BLaER1 treated with 17β-estradiol and CSF1 and Interleukin-3, amounts not matched to agents 10 nM and 100 nM (cell line): ENCODE measurements around the gene PEX10.

Experiments used
- H3K27ac ChIP-seq, 11 experiments: shearing (Covaris generic); formaldehyde crosslinking; 2 replicates each; pipeline ENCODE4 v1.8.1; 2022
- H3K27me3 ChIP-seq, 11 experiments: shearing (Covaris generic); formaldehyde crosslinking; 2 replicates each; pipeline ENCODE4 v1.8.1; 2022
- H3K36me3 ChIP-seq, 11 experiments: shearing (Covaris generic); formaldehyde crosslinking; 2 replicates each; pipeline ENCODE4 v1.8.1; 2022
- H3K4me1 ChIP-seq, 10 experiments: shearing (Covaris generic); formaldehyde crosslinking; 2 replicates each; pipeline ENCODE4 v1.8.1; 2022
- H3K4me2 ChIP-seq, 11 experiments: shearing (Covaris generic); formaldehyde crosslinking; 2 replicates each; pipeline ENCODE4 v1.8.1; 2022
- H3K4me3 ChIP-seq, 10 experiments: shearing (Covaris generic); formaldehyde crosslinking; 2 replicates each; pipeline ENCODE4 v1.8.1; 2022
- H3K9ac ChIP-seq, 11 experiments: shearing (Covaris generic); formaldehyde crosslinking; 2 replicates each; pipeline ENCODE4 v1.8.1; 2022
- H3K9me3 ChIP-seq, 11 experiments: shearing (Covaris generic); formaldehyde crosslinking; replicated peaks in 1 of 11; 2 replicates each; pipeline ENCODE4 v1.8.1; 2022
- H4K20me1 ChIP-seq, 11 experiments: shearing (Covaris generic); formaldehyde crosslinking; 2 replicates each; pipeline ENCODE4 v1.8.1; 2022
- Cebpa-rat ChIP-seq, 11 experiments: shearing (Covaris generic); IDR thresholded peaks; 2 replicates each; pipeline ENCODE4 v1.8.1; 2022

PEX10 gene

GRCh38 chr1:2363847-2364513 is 48.4 kb downstream of the PEX10 start:
- Histone ChIP-seq H4K20me1 (no peaks in the 10 kb centered on the region), H3K4me3 (no peak overlapping the region)

DNA sequence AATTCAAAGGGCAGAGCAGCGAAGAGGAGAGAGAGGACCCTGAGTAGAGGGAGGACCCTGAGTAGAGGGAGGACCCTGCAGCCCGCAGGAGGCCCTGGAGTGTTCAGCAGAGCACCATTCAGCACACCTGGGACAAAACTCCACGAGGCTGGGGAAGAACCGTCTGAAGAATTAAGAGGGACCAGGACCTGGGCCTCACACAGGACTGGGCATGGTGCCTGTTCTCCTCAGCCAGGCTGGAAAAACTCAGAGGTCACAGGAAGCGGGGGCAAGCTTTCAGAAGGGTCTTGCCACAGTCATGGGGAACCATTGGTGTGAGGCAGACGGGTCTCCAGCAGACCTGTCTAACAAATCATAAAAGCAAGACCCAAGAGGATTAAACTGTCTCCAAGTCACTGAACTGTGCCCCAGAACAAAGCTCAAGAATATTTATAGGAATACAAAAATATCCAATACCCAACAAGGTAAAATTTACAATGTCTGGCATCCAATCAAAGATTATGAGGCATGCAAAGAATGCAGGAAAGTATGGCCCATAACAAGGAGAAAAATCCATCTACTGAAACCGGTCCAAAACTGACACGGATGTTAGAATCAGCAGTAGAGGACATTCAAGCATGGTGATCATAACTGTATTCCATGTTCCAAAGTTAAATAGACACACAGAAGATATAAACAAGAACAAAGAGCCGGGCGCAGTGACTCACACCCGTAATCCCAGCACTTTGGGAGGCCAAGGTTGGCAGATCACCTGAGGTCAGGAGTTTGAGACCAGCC is 51.6 kb downstream of the PEX10 start:
- Histone ChIP-seq H3K4me3 (no peak overlapping the region), H3K9ac (no peak overlapping the region), H4K20me1 (peaks cover 0 to 10% (median 0%) of the 10 kb centered on the region in 11 experiments; a peak in 1 of 22 replicates), H3K4me2 (peak overlapping the region in 9 of 11 experiments; percentile 21 to 80 (median 60); a peak in 15 of 22 replicates), H3K27me3 (no peaks in the 10 kb centered on the region), H3K4me1 (peaks cover 7 to 15% (median 12%) of the 10 kb centered on the region in 10 experiments; a peak in 17 of 20 replicates), H3K27ac (no peak overlapping the region), H3K36me3 (no peaks in the 10 kb centered on the region), H3K9me3 (peaks cover 21 to 35% (median 28%) of the 10 kb centered on the region in 11 experiments)
- no peak for TF ChIP-seq Cebpa-rat (IDR thresholded peaks at IDR 0.05)

More at GRCh38 chr1:2363847-2364513, 48.4 kb downstream of the PEX10 start:
- H3K36me3 ChIP-seq: no peaks in the 10 kb centered on the region
- no peak overlapping the region for H3K9ac ChIP-seq
- peaks cover 0 to 11% (median 0%) of the 10 kb centered on the region in 11 experiments; a peak in 5 of 22 replicates for H3K27me3 ChIP-seq
- H3K4me2 ChIP-seq: no peak overlapping the region
- H3K4me1 ChIP-seq: peaks cover 7 to 15% (median 12%) of the 10 kb centered on the region in 10 experiments; a peak in 17 of 20 replicates
- peaks cover 21 to 35% (median 28%) of the 10 kb centered on the region in 11 experiments for H3K9me3 ChIP-seq
- no peak overlapping the region for H3K27ac ChIP-seq
- no peak for TF ChIP-seq Cebpa-rat (IDR thresholded peaks at IDR 0.05)

- no peak for TF ChIP-seq Cebpa-rat (IDR thresholded peaks at IDR 0.05)
- Histone ChIP-seq H4K20me1 (peaks cover 0 to 23% (median 0%) of the 10 kb centered on the region in 11 experiments; a peak in 2 of 22 replicates), H3K36me3 (no peaks in the 10 kb centered on the region), H3K4me1 (peaks cover 8 to 26% (median 19%) of the 10 kb centered on the region in 10 experiments; a peak in 19 of 20 replicates), H3K27ac (no peak overlapping the region), H3K4me3 (no peak overlapping the region), H3K4me2 (peak overlapping the region in 3 of 11 experiments; percentile 21 to 53 (median 46); a peak in 1 of 22 replicates), H3K9me3 (peaks cover 18 to 31% (median 25%) of the 10 kb centered on the region in 11 experiments), H3K9ac (no peak overlapping the region), H3K27me3 (no peaks in the 10 kb centered on the region; a peak in 1 of 22 replicates)
These were observed 53.4 kb downstream of the PEX10 start for GRCh38 chr1:2358651-2359640.

GRCh38 chr1:2358072-2358471 is 54.3 kb downstream of the PEX10 start:
- H3K4me1 ChIP-seq: peaks cover 17 to 35% (median 28%) of the 10 kb centered on the region in 10 experiments
- no peak for TF ChIP-seq Cebpa-rat (IDR thresholded peaks at IDR 0.05)
- no peak overlapping the region for H3K27ac ChIP-seq
- no peaks in the 10 kb centered on the region; a peak in 1 of 22 replicates for H3K27me3 ChIP-seq
- peaks cover 0 to 31% (median 0%) of the 10 kb centered on the region in 11 experiments; a peak in 3 of 22 replicates for H4K20me1 ChIP-seq
- no peak overlapping the region for H3K4me3 ChIP-seq
- no peak overlapping the region for H3K9ac ChIP-seq
- no peak overlapping the region for H3K4me2 ChIP-seq
- peaks cover 10 to 22% (median 16%) of the 10 kb centered on the region in 11 experiments for H3K9me3 ChIP-seq
- H3K36me3 ChIP-seq: no peaks in the 10 kb centered on the region

GRCh38 chr1:2356911-2357845 is 55.2 kb downstream of the PEX10 start:
- no peak for TF ChIP-seq Cebpa-rat (IDR thresholded peaks at IDR 0.05)
- peaks cover 25 to 44% (median 37%) of the 10 kb centered on the region in 10 experiments for H3K4me1 ChIP-seq

DNA sequence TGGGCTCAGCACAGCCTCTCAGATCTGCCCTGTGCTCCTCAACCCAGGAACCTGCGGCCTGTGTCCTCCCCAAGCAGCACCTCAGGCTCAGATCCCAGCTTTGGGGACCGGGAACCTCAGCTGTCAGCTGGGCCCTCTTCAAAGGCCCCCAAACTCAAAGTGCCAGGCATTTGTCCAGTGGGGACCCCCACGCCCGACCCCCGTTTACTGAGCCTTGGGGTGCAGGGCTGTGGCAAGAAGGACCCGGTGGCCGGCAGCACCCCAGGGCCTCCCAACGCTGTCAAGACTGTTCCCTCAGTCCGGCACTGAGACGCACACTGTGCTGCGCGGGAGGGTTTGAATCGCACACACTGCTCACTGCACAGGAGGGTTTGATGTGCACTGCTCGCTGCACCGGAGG is 56.0 kb downstream of the PEX10 start:
- H3K27me3 ChIP-seq: peaks cover 0 to 5% (median 0%) of the 10 kb centered on the region in 11 experiments; a peak in 4 of 22 replicates
- H4K20me1 ChIP-seq: peaks cover 0 to 42% (median 0%) of the 10 kb centered on the region in 11 experiments; a peak in 4 of 22 replicates
- H3K4me2 ChIP-seq: no peak overlapping the region
- peaks cover 0 to 6% (median 0%) of the 10 kb centered on the region in 11 experiments; a peak in 2 of 22 replicates for H3K9me3 ChIP-seq
- H3K36me3 ChIP-seq: no peaks in the 10 kb centered on the region
- H3K4me1 ChIP-seq: peaks cover 25 to 48% (median 39%) of the 10 kb centered on the region in 10 experiments
- no peak overlapping the region for H3K9ac ChIP-seq
- no peak overlapping the region for H3K4me3 ChIP-seq
- no peak overlapping the region for H3K27ac ChIP-seq
- no peak for TF ChIP-seq Cebpa-rat (IDR thresholded peaks at IDR 0.05)

More at GRCh38 chr1:2356911-2357845, 55.2 kb downstream of the PEX10 start:
- Histone ChIP-seq H3K27ac (no peak overlapping the region), H3K4me2 (no peak overlapping the region), H3K4me3 (no peak overlapping the region), H3K9ac (no peak overlapping the region), H4K20me1 (peaks cover 0 to 40% (median 0%) of the 10 kb centered on the region in 11 experiments; a peak in 4 of 22 replicates), H3K27me3 (no peaks in the 10 kb centered on the region; a peak in 1 of 22 replicates), H3K9me3 (peaks cover under 1 to 13% (median 7%) of the 10 kb centered on the region in 11 experiments; a peak in 20 of 22 replicates), H3K36me3 (no peaks in the 10 kb centered on the region)
